Epithelial cell of proximal tubule (primary cell): Measurements from ENCODE around the gene KCNE3. TPM values are rescaled to one million over a fixed set of nuclear protein-coding genes. Genes with fewer than 3 reads are reported as not detected.
A peak's percentile ranks its signal among the peaks of the same experiment; 100 is the strongest.

Experiments used
- DNase-seq: peaks from one replicate; pipeline ENCODE4 v3.0.0-alpha.2; 2011; ENCODE audit warnings: low read depth
- H3K4me3 ChIP-seq: 2 replicates; pipeline ENCODE4 v1.5.1; 2011; ENCODE audit warnings: low read depth, mild to moderate bottlenecking, low read length
- CTCF ChIP-seq: conservative IDR thresholded peaks from 2 replicates; pipeline ENCODE4 v1.5.1; 2012; ENCODE audit warnings: low read depth, mild to moderate bottlenecking, low read length
- total RNA-seq: library from RNA; depleted of rRNA; stranded (reverse); fragments of >200 nt; gene quantifications from 2 replicates; pipeline ENCODE4 v1.2.3, GENCODE V29; 2015

Gene KCNE3
- total RNA-seq, 1 donor from 2014 or later = 0.98 TPM

- no peak overlapping the region for H3K4me3 ChIP-seq
- no peak for DNase-seq
- TF ChIP-seq CTCF = no peak
These were observed 23.0 kb downstream of the KCNE3 start for GRCh38 chr11:74444173-74444826.

GRCh38 chr11:74443071-74443864 lies 24.1 kb downstream of the KCNE3 start:
- peak; percentile 53 for TF ChIP-seq CTCF

GRCh38 chr11:74442636-74443035 lies 24.7 kb downstream of the KCNE3 start:
- no peak overlapping the region for H3K4me3 ChIP-seq
- no peak for TF ChIP-seq CTCF
- no peak for DNase-seq

More at GRCh38 chr11:74443071-74443864, 24.1 kb downstream of the KCNE3 start:
- no peak for DNase-seq
- no peak overlapping the region for H3K4me3 ChIP-seq

- no peak for DNase-seq
- TF ChIP-seq CTCF = no peak
- no peak overlapping the region for H3K4me3 ChIP-seq
These were observed 28.7 kb downstream of the KCNE3 start for GRCh38 chr11:74438681-74439080.

GRCh38 chr11:74437441-74438042 lies 29.8 kb downstream of the KCNE3 start:
- DNase-seq = peak; percentile 51
- TF ChIP-seq CTCF = no peak
- no peak overlapping the region for H3K4me3 ChIP-seq

GRCh38 chr11:74434528-74434927 lies 32.8 kb downstream of the KCNE3 start:
- TF ChIP-seq CTCF = no peak
- no peak for DNase-seq
- no peak overlapping the region for H3K4me3 ChIP-seq

- no peak for TF ChIP-seq CTCF
- no peak for DNase-seq
- no peak overlapping the region for H3K4me3 ChIP-seq
These were observed 38.1 kb downstream of the KCNE3 start for GRCh38 chr11:74429205-74429604.
